A549 (cell line): Measurements from ENCODE around the gene DDX17.

Experiments
- BHLHE40 ChIP-seq: IDR thresholded peaks from 2 replicates; pipeline ENCODE4 v1.6.1; 2012; ENCODE audit warnings: low read depth, low read length, inconsistent platforms
- KDM1A ChIP-seq: fragments of 200-600 bp; sonication (generic); IDR thresholded peaks from 2 replicates; pipeline ENCODE4 v1.6.1; 2016; ENCODE audit warnings: low read depth, mild to moderate bottlenecking
- MYC ChIP-seq: IDR thresholded peaks from 2 replicates; pipeline ENCODE4 v1.6.1; 2012; ENCODE audit warnings: mild to moderate bottlenecking, inconsistent platforms, low read length, improper control_type of control experiment, borderline replicate concordance
- POLR2A ChIP-seq: IDR thresholded peaks from 2 replicates; pipeline ENCODE4 v1.6.1; 2012; ENCODE audit warnings: mild to moderate bottlenecking, low read length
- RAD21 ChIP-seq, 2 experiments: fragments of >200 bp in 1 of 2; sonication (Bioruptor Twin) in 1 of 2; formaldehyde crosslinking in 1 of 2; IDR thresholded peaks in 1 of 2; conservative IDR thresholded peaks in 1 of 2; 2 replicates in 1 of 2; 3 replicates in 1 of 2; pipeline ENCODE4 v1.6.1; 2012 to 2018; ENCODE audit warnings: inconsistent platforms in 1 of 2
- RCOR1 ChIP-seq: fragments of 150-350 bp; IDR thresholded peaks from 2 replicates; pipeline ENCODE4 v1.6.1; 2014; ENCODE audit warnings: antibody characterized with exemption, low read length, low read depth
- TF ChIP-seq, protein P1 (sequence below): fragments of >200 bp; sonication (Bioruptor Twin); formaldehyde crosslinking; IDR thresholded peaks from 3 replicates; pipeline ENCODE4 v1.5.1; 2016

DNA sequence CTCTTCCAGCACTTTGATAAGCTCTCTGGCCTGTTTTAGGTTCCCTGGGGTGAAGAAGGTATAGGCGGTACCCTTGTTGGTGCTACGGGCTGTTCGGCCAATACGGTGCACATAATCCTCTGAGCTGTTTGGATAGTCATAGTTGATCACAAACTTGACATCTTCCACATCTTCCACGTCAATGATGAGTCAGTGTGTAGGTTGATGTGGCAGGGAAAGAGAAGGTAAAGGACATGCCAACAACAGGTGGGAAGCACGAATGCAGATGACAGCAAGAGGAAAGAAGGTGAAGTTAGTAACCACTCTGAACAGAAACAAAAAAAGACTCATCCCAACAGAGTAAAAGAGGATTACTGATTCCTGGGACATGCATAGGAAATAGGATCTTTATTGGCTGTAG, 18.2 kb downstream of the DDX17 start:
- TF ChIP-seq POLR2A (no peak), RCOR1 (no peak), BHLHE40 (no peak), RAD21 (conservative IDR thresholded peaks at IDR 0.05 in 1 of 2, IDR thresholded peaks at IDR 0.05 in 1 of 2) (no peak), KDM1A (no peak), MYC (no peak)
- TF ChIP-seq, protein P1, sequence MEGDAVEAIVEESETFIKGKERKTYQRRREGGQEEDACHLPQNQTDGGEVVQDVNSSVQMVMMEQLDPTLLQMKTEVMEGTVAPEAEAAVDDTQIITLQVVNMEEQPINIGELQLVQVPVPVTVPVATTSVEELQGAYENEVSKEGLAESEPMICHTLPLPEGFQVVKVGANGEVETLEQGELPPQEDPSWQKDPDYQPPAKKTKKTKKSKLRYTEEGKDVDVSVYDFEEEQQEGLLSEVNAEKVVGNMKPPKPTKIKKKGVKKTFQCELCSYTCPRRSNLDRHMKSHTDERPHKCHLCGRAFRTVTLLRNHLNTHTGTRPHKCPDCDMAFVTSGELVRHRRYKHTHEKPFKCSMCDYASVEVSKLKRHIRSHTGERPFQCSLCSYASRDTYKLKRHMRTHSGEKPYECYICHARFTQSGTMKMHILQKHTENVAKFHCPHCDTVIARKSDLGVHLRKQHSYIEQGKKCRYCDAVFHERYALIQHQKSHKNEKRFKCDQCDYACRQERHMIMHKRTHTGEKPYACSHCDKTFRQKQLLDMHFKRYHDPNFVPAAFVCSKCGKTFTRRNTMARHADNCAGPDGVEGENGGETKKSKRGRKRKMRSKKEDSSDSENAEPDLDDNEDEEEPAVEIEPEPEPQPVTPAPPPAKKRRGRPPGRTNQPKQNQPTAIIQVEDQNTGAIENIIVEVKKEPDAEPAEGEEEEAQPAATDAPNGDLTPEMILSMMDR = no peak
